ENCODE data around the gene AGK. TPM values are rescaled to one million over a fixed set of nuclear protein-coding genes. Genes with fewer than 3 reads are reported as not detected.
"Not testable (repeated sequence)": the region's sequence is repeated elsewhere in the genome, so short reads cannot be mapped to it uniquely, and the experiment has no call there.

The AGK gene
- total RNA-seq, 1 donor from 2014 or later: 46.5 TPM

DNA sequence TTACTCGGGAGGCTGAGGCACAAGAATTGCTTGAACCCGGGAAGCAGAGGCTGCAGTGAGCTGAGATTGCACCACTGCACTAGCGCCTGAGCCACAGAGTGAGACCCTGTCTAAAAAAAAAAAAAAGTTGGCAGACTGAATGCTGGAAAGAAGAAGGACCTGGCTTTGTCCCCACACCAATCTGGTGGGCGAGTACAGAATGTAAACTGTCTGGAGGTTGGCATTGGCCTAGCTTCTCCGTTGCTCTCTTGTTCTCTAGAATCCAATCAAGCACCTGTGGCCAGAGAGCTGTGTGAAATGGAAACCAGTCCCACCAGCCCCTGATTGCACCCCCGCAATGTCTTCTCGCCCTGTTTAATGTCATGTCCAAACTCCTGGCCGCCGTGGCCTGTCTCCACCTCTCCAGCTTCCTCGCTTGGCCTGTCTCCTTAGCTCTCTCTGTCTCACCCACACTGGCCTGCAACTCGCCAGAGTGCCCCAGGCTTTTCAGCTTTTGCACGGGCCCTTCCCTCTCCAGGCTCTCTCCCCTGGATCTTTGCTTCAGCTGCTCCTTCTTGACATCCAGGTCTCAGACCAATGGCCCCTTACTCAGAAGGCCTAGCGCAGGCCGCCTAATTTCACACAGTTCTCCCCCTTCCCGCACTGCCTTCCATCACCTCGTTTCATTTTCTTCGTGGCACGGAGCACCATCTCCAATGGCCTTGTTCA lies 670 bp upstream of the AGK start:
- no peak for FAIRE-seq
- DNase-seq (ENCODE audit: low spot score in 2 of 2): peak; percentile 18 to 26

DNA sequence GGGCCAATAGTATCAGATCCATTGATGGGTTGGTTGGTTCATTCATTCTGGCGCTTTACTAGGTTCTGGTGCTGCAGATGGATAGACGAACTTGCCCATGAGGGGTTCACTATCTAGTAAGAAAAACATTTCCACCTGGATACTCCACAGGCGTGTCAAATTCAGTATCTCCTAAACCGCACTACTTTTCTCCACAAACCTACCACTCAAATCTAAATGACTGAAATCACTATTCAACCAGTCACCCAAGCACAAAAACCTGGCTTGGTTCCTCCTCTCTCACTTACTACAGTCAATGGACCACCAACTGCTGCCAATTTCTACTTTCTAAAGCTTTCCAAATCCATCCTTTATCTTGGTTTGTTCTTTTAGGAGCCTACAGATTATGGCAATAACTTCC lies 572 bp downstream of the AGK start:
- FAIRE-seq (no peak), DNase-seq (ENCODE audit: low spot score in 2 of 2) (no peak)

DNA sequence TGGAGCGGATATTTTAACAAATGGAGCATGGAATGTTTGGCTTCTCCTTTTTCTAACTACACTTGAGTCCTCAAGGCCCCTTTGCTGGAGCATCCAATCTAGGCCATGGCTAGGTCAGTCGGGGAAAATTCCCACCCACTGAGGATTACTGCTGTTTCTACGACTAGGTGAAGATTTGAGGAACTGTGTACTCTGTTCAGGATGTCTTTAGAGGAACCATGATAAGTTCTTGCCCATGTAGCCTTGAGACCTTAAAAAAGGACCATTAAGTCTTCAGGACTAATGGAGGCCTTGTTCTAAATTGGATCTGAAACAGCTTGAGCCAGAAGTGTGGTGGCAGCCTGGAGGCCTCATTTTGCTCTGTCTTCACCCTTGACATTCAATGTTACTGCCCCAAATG lies 6.2 kb downstream of the AGK start:
- FAIRE-seq (no peak), DNase-seq (ENCODE audit: low spot score in 2 of 2) (no peak)

DNA sequence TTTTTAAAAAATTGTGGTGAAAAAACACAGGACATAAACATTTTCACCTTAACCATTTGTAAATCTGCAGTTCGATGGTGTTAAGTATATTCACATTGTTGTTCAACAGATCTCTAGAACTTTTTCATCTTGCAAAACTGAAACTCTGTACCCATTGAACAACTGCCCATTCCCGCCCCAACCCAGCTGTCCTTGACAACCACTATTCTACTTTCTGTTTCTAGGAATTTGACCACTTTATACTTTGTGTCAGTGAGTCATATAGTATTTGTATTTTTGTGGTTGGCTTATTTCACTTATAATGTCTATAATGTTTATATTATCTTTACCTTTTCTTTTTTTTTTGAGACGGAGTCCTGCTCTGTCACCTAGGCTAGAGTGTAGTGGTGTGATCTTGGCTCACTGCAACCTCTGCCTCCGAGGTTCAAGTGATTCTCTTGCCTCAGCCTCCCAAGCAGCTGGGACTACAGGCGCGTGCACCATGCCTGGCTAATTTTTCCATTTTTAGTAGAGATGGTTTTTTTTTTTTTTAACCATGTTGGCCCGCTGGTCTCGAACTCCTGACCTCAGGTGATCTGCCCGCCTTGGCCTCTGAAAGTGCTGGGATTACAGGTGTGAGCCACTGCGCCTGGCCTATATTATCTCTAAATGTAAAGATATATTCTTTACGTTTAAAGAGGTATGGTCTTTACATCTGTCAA lies 6.8 kb downstream of the AGK start:
- not testable (repeated sequence) for FAIRE-seq; DNase-seq (ENCODE audit: low spot score in 2 of 2)

DNA sequence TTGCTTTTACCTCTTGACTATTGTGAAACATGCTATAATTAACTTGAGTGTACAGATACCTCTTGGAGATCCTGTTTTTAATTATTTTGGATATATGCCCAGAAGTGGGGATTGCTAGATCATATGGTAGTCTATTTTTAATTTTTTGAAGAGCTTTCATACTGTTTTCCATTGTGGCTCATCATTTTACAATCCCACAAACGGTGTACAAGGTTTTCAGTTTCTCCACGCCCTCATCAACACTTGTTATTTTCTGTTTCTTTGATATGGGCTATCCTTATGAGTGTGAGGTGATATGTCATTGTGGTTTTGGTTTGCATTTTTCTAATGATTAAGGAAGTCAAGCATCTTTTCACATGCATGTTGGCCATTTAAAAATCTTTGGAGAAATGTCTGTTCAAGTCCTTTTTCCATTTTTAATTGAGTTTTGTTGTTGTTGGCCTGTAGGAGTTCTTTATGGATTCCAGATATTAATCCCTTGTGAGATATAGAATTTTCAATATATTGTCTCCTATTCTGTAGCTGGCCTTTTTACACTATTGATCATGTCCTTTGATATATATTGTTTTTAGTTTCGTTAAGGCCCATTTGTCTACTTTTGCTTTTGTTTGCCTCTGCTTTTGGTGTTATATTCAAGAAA lies 7.5 kb downstream of the AGK start:
- no peak for FAIRE-seq

DNA sequence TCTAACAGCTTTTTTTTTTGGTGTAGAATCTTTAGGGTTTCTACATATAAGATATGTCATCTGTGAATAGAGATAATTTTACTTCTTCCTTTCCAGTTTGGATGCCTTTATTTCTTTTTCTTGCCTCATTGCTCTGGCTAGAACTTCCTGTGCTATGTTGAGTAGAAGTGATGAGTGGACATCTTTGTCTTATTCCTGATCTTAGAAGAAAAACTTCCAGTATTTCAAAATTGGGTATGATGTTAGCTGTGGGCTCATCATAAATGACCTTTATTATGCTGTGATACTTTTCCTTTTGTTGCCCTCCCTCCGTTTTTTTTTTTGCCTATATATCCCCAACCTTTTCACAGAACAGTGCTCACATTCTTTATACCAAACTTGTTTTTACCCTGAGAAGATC lies 8.8 kb downstream of the AGK start:
- FAIRE-seq: no peak

More for the DNA sequence above, 7.5 kb downstream of the AGK start:
- DNase-seq (ENCODE audit: low spot score in 2 of 2): no peak

DNA sequence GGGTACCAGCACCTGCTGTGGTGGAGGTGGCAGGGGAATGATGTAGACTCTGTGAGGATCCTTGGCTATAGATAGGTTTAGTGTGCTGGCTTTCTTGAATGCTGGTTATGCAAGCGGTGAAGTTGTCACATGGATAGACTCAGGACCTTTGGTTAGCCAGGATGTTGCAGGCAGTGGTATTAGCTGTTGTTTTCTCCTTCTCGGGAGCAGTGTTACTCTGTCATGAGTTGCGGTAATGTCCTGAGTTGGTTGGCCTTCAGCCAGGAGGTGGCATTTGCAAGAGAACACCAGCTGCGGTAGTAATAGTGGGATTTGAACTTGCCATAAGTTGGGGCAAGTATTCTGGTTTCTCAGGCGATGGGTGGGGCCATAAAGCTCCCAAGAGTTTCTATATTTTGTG lies 10.8 kb downstream of the AGK start:
- DNase-seq (ENCODE audit: low spot score in 2 of 2): no peak
- no peak for FAIRE-seq

More for the DNA sequence above, 8.8 kb downstream of the AGK start:
- no peak for DNase-seq (ENCODE audit: low spot score in 2 of 2)

DNA sequence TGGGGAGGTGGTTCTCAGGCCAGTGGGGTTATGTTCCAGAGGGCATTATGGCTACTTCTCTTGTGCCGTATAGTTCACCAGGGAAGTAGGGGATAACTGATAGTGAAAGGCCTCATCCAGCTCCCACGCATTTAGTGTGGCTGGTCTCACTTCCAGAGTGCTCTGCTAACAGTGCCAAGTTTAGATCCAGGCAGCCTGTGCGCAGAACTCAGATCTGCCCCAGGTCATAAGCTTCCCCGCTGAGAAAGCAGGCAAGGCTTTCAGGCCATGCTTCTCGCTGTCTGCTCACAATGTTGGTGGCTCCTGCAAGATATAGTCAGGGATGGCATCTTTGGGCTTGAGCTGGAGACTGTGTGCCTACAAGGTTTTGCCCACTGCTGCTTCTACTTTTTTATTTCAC lies 11.3 kb downstream of the AGK start:
- FAIRE-seq: no peak
- no peak for DNase-seq (ENCODE audit: low spot score in 2 of 2)

DNA sequence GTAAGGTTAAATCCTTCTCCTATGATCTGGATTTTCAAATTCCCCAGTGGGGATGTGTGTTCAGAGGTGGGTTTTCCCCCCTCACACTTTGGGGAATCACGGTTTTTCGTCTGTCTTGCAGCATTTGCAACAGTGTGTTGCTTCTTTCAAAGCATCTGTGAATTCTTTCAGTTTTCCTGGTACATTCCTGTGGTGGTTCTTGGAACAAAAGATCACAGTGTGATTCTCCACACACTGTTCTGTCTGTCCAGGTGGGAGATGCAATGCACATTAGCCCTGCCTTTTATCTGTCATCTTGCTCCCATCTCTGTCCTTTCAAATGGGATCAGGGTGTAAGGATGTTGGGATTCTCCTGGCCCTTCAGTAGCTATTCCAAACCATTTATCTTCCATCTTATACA lies 11.8 kb downstream of the AGK start:
- no peak for DNase-seq (ENCODE audit: low spot score in 2 of 2)
- FAIRE-seq: no peak

DNA sequence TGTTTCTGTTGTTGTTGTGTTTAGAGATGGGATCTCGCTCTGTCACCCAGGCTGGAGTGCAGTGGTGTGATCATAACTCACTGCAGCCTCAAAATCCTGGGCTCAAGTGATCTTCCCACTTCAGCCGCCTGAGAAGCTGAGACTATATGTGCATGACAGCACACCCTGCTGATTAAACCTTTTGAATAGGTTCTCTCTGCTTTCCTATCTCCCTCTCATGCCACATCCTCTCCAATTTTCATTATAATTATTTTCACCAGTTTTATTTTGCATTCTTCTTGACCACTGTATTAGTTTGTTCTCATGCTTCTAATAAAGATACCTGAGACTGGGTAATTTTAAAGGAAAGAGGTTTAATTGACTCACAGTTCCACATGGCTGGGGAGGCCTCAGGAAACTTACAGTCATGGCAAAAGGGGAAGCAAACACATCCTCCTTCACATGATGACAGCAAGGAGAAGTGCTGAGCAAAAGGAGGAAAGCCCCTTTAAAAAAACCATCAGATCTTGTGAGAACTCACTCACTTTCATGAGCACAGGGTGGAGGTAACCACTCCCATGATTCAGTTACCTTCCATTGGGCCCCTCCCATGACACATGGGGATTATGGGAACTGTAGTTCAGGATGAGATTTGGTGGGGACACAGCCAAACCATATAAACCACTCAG lies 12.9 kb downstream of the AGK start:
- no peak for DNase-seq (ENCODE audit: low spot score in 2 of 2)
- FAIRE-seq: no peak

DNA sequence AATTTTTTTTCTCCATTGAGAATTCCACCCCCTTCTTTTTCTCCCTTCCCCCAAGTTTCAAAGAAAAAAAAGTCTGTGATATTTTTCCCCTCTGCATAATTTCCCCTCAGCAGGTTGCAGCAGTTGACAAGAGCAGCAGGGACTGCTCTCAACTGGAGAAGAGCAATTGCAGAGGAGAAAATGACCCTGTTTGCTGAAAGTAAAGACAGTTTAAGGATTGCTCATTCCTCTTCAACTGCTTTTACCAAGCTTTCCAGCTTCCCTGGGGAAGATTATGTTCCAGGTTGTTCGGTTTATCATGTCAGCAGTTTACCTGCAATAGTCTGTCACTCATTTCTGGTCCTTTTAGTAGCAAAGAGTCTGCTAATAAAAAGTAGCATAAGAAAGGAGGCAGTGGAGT lies 16.2 kb downstream of the AGK start:
- DNase-seq (ENCODE audit: low spot score in 2 of 2) (no peak), FAIRE-seq (no peak)

DNA sequence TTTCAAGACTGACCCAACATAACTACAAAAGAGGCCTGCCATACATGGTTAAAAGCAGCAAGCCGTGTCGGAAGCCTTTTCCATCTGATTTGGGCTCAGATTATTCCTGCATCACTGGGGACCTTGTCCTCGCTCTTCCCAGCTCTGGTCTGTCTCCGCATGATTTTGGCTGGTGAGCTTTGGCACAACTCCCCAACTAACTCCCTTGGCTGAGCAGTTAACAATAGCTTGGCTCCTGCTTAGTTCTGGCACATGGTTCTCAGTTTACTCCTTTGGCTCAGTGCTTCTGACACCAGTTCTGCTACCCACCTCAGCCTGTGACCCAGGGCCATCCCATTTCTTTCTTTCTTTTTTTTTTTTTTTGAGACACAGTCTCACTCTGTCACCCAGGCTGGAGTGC lies 17.0 kb downstream of the AGK start:
- FAIRE-seq (no peak), DNase-seq (ENCODE audit: low spot score in 2 of 2) (no peak)

DNA sequence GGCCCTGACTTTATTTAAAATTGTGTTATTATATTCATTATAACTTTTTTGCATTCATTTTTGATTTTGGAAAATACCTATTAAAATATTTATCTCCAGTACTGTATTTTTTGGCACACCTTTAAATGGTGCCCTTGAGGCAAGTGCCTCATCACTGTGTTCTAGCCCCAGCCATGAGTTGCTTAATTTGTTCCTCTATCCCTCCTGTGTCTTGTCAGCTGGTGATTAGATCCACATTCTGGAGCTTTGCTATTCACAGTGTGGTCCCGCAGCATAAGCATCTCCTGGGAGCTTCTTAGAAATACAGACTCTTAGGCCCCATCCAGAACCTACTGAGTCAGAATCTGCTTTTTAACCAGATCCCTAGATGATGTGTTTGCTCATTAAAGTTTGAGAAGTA lies 19.8 kb downstream of the AGK start:
- FAIRE-seq (no peak), DNase-seq (ENCODE audit: low spot score in 2 of 2) (no peak)

DNA sequence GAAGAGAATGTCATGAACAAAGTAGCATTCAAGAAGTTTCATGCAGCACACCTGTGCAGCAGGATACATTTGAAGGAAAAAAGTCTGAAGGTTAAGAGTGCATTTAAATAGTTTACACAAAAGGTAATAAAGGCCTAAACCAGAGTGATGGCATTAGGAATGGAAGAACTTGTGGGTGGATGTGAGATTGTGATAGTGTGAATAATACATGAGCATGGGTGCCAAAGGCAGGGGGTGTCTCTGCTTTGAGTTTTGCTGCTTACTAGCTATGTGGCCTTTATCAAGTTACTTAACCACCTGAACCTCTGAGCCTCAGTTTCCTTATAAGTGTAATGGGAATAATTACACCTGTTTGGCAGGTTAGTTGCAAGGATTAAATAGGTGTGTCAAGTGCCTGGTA lies 21.0 kb downstream of the AGK start:
- DNase-seq (ENCODE audit: low spot score in 2 of 2) (no peak), FAIRE-seq (no peak)

DNA sequence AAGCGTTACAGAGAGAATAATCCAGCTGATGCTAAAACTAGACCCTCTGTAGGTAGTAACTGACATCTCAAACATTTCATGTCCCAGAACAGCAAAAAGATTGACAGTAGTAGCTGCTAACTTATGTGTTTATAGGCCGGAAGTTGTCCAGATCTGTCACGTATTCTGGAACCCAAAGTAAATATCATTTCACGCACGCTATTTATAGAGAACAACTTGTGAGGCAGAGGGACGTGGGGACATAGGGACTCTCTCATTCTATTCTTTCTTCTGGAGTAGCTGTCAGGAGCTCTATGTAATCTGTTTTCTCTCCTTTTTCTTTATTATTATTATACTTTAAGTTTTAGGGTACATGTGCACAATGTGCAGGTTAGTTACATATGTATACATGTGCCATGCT lies 22.3 kb downstream of the AGK start:
- DNase-seq (ENCODE audit: low spot score in 2 of 2) (no peak), FAIRE-seq (no peak)

DNA sequence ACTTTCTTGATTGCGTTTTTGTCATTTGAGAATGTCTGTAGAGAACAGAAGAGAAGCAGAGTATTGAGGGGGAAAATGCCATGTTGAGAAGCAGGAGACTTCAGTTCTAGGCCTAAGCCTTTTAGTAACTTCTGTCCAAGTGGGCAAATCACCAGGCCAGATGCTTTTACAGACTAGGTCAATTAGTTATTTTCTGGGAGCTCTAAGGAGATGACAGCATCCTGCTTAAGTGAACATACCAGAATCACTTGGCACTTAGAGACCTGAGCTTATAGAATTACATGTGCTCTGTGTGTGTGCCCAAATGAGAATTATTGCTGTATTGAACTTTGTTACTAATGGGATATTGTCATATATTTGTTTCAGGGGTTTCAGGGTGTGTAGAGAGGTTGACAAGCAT lies 24.0 kb downstream of the AGK start:
- FAIRE-seq (no peak), DNase-seq (ENCODE audit: low spot score in 2 of 2) (no peak)

DNA sequence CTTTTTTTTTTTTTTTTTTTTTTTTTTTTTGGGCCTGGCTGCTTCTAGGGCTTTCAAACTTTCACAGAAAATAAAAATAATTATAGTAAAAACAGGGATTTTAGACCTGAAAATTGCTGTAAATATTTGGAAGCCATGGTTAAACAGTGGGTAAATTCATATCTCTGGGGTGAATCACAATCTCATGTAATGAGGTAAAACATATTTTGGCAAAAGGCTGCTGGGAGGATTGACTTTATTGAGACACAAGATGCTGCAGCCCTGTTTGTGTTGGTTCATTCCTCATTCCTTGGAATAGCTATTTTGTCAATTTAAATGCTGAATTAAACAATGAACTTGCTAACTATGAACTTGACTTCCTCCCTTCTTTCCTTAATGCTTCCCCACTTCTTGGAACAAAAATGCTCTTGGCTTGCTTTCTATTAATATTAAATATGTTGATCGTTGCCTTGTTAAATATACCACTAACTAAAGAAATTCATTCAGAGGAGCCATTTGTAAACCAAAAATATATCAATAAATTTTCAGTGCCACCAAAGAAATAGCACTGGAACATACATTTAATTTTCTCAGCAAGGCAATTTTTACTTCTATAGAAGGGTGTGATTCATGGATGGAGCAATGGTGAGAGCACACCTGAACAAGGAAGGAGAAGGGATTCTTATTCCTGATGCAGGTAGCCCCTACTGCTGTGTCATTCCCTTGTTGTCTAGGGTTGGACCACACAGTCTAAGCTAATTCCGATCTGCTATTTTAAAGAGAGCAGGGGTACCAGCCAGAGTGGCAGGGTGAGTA lies 24.6 kb downstream of the AGK start:
- DNase-seq (ENCODE audit: low spot score in 2 of 2) (no peak), FAIRE-seq (no peak)

DNA sequence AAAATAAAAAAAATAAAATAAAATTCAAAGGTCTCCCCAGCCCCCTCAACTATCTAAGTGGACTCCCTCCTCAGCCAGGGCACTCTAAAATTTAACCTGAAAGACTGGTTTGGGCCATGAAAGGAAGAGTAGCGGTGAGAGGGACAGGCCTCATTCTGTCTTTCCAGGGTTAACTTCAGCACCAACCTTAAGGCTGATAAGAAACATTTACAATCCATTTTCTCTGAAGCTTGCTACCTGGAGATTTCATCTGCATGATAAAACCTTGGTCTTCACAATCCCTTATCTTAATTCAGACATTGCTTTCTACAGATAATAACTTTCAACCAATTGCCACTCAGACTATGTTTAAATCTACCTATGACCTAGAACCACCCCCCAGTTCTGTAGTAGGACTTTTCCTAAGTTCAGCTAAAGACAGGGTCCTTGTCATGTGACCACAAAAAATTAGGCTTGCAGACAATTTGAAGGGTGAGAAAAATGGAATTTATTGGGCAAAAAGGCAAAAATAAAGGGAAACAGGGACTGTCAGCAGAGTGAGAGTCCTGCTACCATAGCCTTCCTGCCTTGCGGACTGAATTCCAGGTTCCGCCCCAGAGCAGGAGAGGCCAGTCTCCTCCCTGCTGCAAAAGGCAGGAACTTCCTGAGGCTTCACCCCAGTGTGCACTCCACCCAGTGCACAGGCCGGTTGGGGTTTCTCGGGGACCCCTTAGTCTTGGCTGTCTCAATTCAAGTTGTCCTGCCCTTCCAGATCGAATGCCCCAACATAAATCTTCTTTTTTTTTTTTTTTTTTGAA lies 26.0 kb downstream of the AGK start:
- no peak for FAIRE-seq
- DNase-seq (ENCODE audit: low spot score in 2 of 2): no peak

DNA sequence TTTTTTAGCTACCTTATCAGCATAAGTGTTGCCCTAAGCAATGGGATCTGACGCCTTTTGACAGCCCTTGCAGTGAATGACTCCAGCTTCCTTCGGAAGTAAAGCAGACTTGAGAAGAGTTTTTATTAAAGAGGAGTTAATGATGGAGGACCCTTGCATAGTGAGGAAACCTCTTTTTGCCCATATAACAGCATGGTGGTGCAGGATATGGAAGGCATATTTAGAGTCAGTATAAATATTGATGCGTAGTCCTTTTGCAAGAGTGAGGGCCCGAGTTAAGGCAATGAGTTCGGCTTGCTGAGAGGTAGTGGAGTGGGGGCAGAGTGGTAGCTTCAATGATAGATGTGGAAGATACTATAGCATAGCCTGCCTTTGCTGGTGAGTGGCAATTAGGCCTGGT lies 28.7 kb downstream of the AGK start:
- DNase-seq (ENCODE audit: low spot score in 2 of 2); FAIRE-seq: not testable (repeated sequence)

DNA sequence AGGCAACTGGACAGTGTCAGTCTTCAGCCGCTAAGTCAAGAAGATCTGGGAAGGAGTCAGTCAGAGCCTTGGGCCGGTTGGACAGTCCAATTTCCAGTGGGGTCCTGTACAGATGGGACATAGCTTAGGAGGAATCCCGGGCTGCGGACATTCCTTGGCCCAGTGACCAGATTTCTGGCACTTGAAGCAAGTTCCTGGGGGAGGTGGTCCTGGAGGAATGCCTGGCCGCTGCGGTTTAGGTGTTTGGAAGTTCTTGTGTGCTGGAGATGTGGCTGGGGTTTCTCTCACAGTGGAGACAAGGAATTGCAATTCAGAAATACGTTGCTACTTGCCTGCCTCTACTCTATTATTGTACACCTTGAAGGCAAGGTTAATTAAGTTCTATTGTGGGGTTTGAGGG lies 30.9 kb downstream of the AGK start:
- not testable (repeated sequence) for DNase-seq (ENCODE audit: low spot score in 2 of 2); FAIRE-seq

Data from frontal cortex (tissue), 4 donors.